Endothelial cell of umbilical vein (primary cell): Measurements from ENCODE around the gene MCF2L. TPM values are rescaled to one million over a fixed set of nuclear protein-coding genes. Genes with fewer than 3 reads are reported as not detected.
A peak's percentile ranks its signal among the peaks of the same experiment; 100 is the strongest.

Experiments
- BruUV-seq: library from RNA; stranded (reverse); fragments of 400-500 nt; replicated peaks from 2 replicates; lab custom pipeline; 2021; lab: Mats Ljungman, UMichigan
- CTCF ChIA-PET: fragments of 300-600, 350-600 bp; sonication (Branson Sonifier 250); formaldehyde crosslinking; loops from one replicate; lab custom pipeline; 2021; ENCODE audit warnings: antibody characterized with exemption, inconsistent platforms; lab: Charles Lee
- POLR2A ChIA-PET: fragments of 300-600, 350-600 bp; sonication (Branson Sonifier 250); formaldehyde crosslinking; loops from one replicate; lab custom pipeline; 2021; ENCODE audit warnings: antibody characterized with exemption, inconsistent platforms; lab: Charles Lee
- DNase-seq: peaks from one replicate; pipeline ENCODE4 v3.0.0-alpha.2; 2011; ENCODE audit warnings: low read depth, low spot score
- FAIRE-seq: peaks from 2 replicates; lab custom pipeline; 2011; peaks lifted over from hg19 to GRCh38; lab: Jason Lieb, UNC
- H2AFZ ChIP-seq: 2 replicates; pipeline ENCODE4 v1.6.0; 2012; ENCODE audit warnings: low read depth, low read length, control low read depth, inconsistent platforms
- H3K27ac ChIP-seq: 2 replicates; pipeline ENCODE4 v1.5.1; 2011; ENCODE audit warnings: low read depth, mild to moderate bottlenecking, control low read depth, low read length, moderate library complexity; ENCODE audit not compliant: insufficient read depth
- H3K27me3 ChIP-seq, 2 experiments: 2 replicates each; pipeline versions ENCODE4 v1.6.0 to v1.6.1; 2011; ENCODE audit warnings: low read length in 2 of 2, mixed read lengths in 1 of 2; ENCODE audit not compliant: control insufficient read depth in 2 of 2, insufficient read depth in 2 of 2
- H3K36me3 ChIP-seq, 2 experiments: 2 replicates in 1 of 2; 3 replicates in 1 of 2; pipeline ENCODE4 v1.5.1; 2011; ENCODE audit warnings: low read length in 2 of 2, mild to moderate bottlenecking in 1 of 2, moderate library complexity in 1 of 2; ENCODE audit not compliant: control insufficient read depth in 2 of 2, insufficient read depth in 2 of 2; ENCODE audit errors: extremely low read depth in 1 of 2
- H3K4me1 ChIP-seq: 3 replicates; pipeline ENCODE4 v1.5.1; 2011; ENCODE audit warnings: mild to moderate bottlenecking, low read length; ENCODE audit not compliant: control insufficient read depth, insufficient read depth; ENCODE audit errors: extremely low read depth
- H3K4me2 ChIP-seq: 2 replicates; pipeline ENCODE4 v1.6.1; 2011; ENCODE audit warnings: low read length, control low read depth, mixed read lengths; ENCODE audit not compliant: insufficient read depth
- H3K4me3 ChIP-seq, 3 experiments: fragments of 200-600 bp in 1 of 3; sonication (generic), shearing (Covaris generic) in 1 of 3; replicated peaks in 1 of 3; 2 replicates each; pipeline ENCODE4 v1.5.1; 2011 to 2016; ENCODE audit warnings: control low read depth in 3 of 3, low read length in 3 of 3, mild to moderate bottlenecking in 2 of 3, inconsistent platforms in 1 of 3, low read depth in 1 of 3, moderate library complexity in 1 of 3; ENCODE audit not compliant: insufficient read depth in 1 of 3
- H3K79me2 ChIP-seq: 2 replicates; pipeline ENCODE4 v1.6.0; 2012; ENCODE audit warnings: low read length, inconsistent platforms; ENCODE audit not compliant: control insufficient read depth, insufficient read depth
- H3K9ac ChIP-seq: replicated peaks from 2 replicates; pipeline ENCODE3; 2011; ENCODE audit warnings: low read length, control low read depth; ENCODE audit not compliant: insufficient read depth; ENCODE audit errors: extremely low read depth
- H3K9me1 ChIP-seq: replicated peaks from 3 replicates; pipeline ENCODE4 v1.6.0; 2011; ENCODE audit warnings: mild to moderate bottlenecking, low read length; ENCODE audit not compliant: control insufficient read depth, insufficient read depth; ENCODE audit errors: extremely low read depth
- H3K9me3 ChIP-seq: replicated peaks from 2 replicates; pipeline ENCODE4 v1.5.1; 2012; ENCODE audit warnings: low read length, inconsistent platforms; ENCODE audit not compliant: control insufficient read depth, insufficient read depth
- H4K20me1 ChIP-seq: replicated peaks from 2 replicates; pipeline ENCODE3; 2011; ENCODE audit warnings: mild to moderate bottlenecking, low read length; ENCODE audit not compliant: control insufficient read depth, insufficient read depth; ENCODE audit errors: extremely low read depth
- CTCF ChIP-seq, 2 donors: IDR thresholded peaks; 1 replicate in 1 of 2; 2 replicates in 1 of 2; pipeline ENCODE4 v1.5.1; 2011; ENCODE audit warnings: low read length in 2 of 2, mild to moderate bottlenecking in 2 of 2, moderate library complexity in 2 of 2, control low read depth in 1 of 2, inconsistent platforms in 1 of 2, low read depth in 1 of 2; ENCODE audit not compliant: insufficient read depth in 1 of 2; ENCODE audit errors: extremely low read depth in 1 of 2
- EZH2 ChIP-seq: IDR thresholded peaks from 2 replicates; pipeline ENCODE4 v1.6.1; 2012; ENCODE audit warnings: borderline replicate concordance, low read depth, mild to moderate bottlenecking, moderate library complexity, low read length, inconsistent platforms; ENCODE audit not compliant: severe bottlenecking
- FOS ChIP-seq: IDR thresholded peaks from 2 replicates; pipeline ENCODE4 v1.6.1; 2011; ENCODE audit warnings: mild to moderate bottlenecking, low read length, moderate library complexity, borderline replicate concordance; ENCODE audit not compliant: insufficient read depth
- GATA2 ChIP-seq: IDR thresholded peaks from 2 replicates; pipeline ENCODE4 v1.7.0; 2011; ENCODE audit warnings: low read depth, mild to moderate bottlenecking, moderate library complexity, mixed read lengths, low read length; ENCODE audit not compliant: insufficient read length, insufficient read depth
- JUN ChIP-seq: IDR thresholded peaks from 2 replicates; pipeline ENCODE4 v1.6.1; 2011; ENCODE audit warnings: borderline replicate concordance, low read depth; ENCODE audit not compliant: insufficient read length, insufficient read depth
- MAX ChIP-seq: IDR thresholded peaks from 2 replicates; pipeline ENCODE4 v1.6.1; 2011; ENCODE audit not compliant: insufficient read depth, insufficient read length
- MYC ChIP-seq: IDR thresholded peaks from one replicate; pipeline ENCODE4 v1.6.1; 2011; ENCODE audit warnings: mild to moderate bottlenecking, low read depth, low read length
- POLR2A ChIP-seq: IDR thresholded peaks from 2 replicates; pipeline ENCODE4 v1.6.1; 2012; ENCODE audit warnings: low read depth, mild to moderate bottlenecking, control low read depth, low read length
- POLR2AphosphoS5 ChIP-seq: IDR thresholded peaks from 2 replicates; pipeline ENCODE4 v1.6.1; 2012; ENCODE audit warnings: low read depth, mild to moderate bottlenecking, control low read depth, low read length, moderate library complexity; ENCODE audit not compliant: insufficient read depth
- dilution Hi-C: fragments of 300-500 bp; cut with MboI; formaldehyde crosslinking; loops from one replicate; pipeline ENCODE4 v1.15.0; 2019; ENCODE audit warnings: low sequenced_read_pairs; ENCODE audit not compliant: extremely low pct_ligation_motif_present
- intact Hi-C: fragments of 100-400 bp; cut with micrococcal nuclease; formaldehyde crosslinking; loops from one replicate; pipeline ENCODE4 v1.10.0; 2022
- polyA plus RNA-seq, 4 experiments: library from polyadenylated mRNA; depleted of rRNA in 3 of 4; stranded (reverse) in 3 of 4; unstranded in 1 of 4; fragments of >200 nt; gene quantifications; 2 replicates each; pipeline versions ENCODE4 v1.2.1 to v1.2.3, GENCODE V29; 2011 to 2012; ENCODE audit warnings: missing spikeins in 1 of 4
- total RNA-seq: library from RNA; stranded (reverse); gene quantifications from 2 replicates; pipeline ENCODE4 v1.2.3, GENCODE V29; 2021

Gene MCF2L
- total and polyA plus RNA-seq, 2 donors (not counting 3 experiments of a cell fraction or from before 2014, with no cell fraction given) = 0.33 to 0.58 TPM

GRCh38 chr13:112942689-112943308 lies 26.2 kb upstream of the MCF2L start:
- Histone ChIP-seq H3K27ac (no peak overlapping the region), H3K27me3 (peaks cover 3 to 7% of the 10 kb centered on the region in 2 experiments), H3K9ac (no peak overlapping the region), H3K9me3 (no peaks in the 10 kb centered on the region), H3K4me3 (peak overlapping the region in 2 of 3 experiments; percentile 0 to 24), H3K4me2 (peak overlapping the region; percentile 21), H2AFZ (peak overlapping the region; percentile 86), H4K20me1 (no peaks in the 10 kb centered on the region), H3K79me2 (no peaks in the 10 kb centered on the region), H3K9me1 (no peaks in the 10 kb centered on the region), H3K36me3 (no peaks in the 10 kb centered on the region), H3K4me1 (peaks cover 4% of the 10 kb centered on the region)
- FAIRE-seq (peak; percentile 84), DNase-seq (peak; percentile 92)
- intact Hi-C loops = loop anchor here (1.0 to 5.0 kb wide), 4 partner anchors 87 to 452 kb away; partner anchors contain the start of genes CUL4A and PCID2
- no TSS peak for BruUV-seq
- dilution Hi-C loops = no loop called here
- TF ChIP-seq CTCF (IDR thresholded peaks at IDR 0.05; ENCODE audit: extremely low read depth in 1 of 2, insufficient read depth in 1 of 2, low read depth in 1 of 2, low read length in 2 of 2) (peak; percentile 92 to 98), POLR2AphosphoS5 (no peak), FOS (no peak), EZH2 (no peak), JUN (no peak), POLR2A (no peak), MYC (peak; percentile 36), GATA2 (no peak), MAX (peak; percentile 36)
- CTCF ChIA-PET = interaction anchor here (0.6 to 6.7 kb wide), 29 partner anchors 10 to 620 kb away, joined by 3 to 114 read pairs (median 5); no protein-coding TSS in a partner anchor
- POLR2A ChIA-PET = no interaction called here
